ENCODE results near the gene MCM9.

- TF ChIP-seq CTCF (IDR thresholded peaks at IDR 0.05) (no peak), POLR2A (IDR thresholded peaks at IDR 0.05) (no peak), EP300 (IDR thresholded peaks at IDR 0.05) (no peak)
Observed at GRCh38 chr6:118935978-118936703, 1.2 kb upstream of the MCM9 start.
